Umbilical cord (tissue), 2 donors: ENCODE measurements around the gene MAGEA3. TPM values are rescaled to one million over a fixed set of nuclear protein-coding genes. Genes with fewer than 3 reads are reported as not detected.
"Not testable (repeated sequence)": the region's sequence is repeated elsewhere in the genome, so short reads cannot be mapped to it uniquely, and the experiment has no call there.

ENCODE experiments used
- DNase-seq: peaks from one replicate; pipeline ENCODE4 v3.0.0-alpha.2; 2015; ENCODE audit warnings: low spot score
- total RNA-seq: library from RNA; depleted of rRNA; stranded (reverse); fragments of >200 nt; gene quantifications from one replicate; pipeline ENCODE4 v1.2.3, GENCODE V29; 2014; ENCODE audit warnings: low replicate concordance; ENCODE audit not compliant: insufficient read depth

Gene MAGEA3
- total RNA-seq, 1 donor from 2014 or later: 1.2 TPM

DNA sequence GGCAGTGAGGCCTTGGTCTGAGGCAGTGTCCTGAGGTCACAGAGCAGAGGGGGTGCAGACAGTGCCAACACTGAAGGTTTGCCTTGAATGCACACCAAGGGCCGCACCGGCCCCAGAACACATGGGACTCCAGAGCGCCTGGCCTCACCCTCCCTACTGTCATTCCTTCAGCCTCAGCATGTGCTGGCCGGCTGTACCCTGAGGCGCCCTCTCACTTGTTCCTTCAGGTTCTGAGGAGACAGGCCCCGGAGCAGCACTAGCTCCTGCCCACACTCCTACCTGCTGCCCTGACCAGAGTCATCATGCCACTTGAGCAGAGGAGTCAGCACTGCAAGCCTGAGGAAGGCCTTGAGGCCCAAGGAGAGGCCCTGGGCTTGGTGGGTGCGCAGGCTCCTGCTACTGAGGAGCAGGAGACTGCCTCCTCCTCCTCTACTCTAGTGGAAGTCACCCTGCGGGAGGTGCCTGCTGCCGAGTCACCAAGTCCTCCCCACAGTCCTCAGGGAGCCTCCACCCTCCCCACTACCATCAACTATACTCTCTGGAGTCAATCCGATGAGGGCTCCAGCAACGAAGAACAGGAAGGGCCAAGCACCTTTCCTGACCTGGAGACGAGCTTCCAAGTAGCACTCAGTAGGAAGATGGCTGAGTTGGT is 37.4 kb downstream of the MAGEA3 start:
- no peak for DNase-seq

DNA sequence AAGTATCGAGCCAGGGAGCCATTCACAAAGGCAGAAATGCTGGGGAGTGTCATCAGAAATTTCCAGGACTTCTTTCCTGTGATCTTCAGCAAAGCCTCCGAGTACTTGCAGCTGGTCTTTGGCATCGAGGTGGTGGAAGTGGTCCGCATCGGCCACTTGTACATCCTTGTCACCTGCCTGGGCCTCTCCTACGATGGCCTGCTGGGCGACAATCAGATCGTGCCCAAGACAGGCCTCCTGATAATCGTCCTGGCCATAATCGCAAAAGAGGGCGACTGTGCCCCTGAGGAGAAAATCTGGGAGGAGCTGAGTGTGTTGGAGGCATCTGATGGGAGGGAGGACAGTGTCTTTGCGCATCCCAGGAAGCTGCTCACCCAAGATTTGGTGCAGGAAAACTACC is 37.9 kb downstream of the MAGEA3 start:
- not testable (repeated sequence) for DNase-seq

GRCh38 chrX:152738560-152738959 is 40.0 kb downstream of the MAGEA3 start:
- DNase-seq: no peak

Other genes with a start within 250 kb of the MAGEA3 start
- 3.4 TPM for gene GABRA3, start 247.5 kb upstream of the MAGEA3 start, total RNA-seq
- gene GABRQ, start 60.9 kb upstream of the MAGEA3 start, total RNA-seq: 0.96 TPM
- not detected for gene CSAG2, start 10.5 kb downstream of the MAGEA3 start, total RNA-seq
- gene MAGEA2B, start 15.8 kb downstream of the MAGEA3 start, total RNA-seq: not detected
- gene CSAG1, start 34.9 kb downstream of the MAGEA3 start, total RNA-seq: 2.6 TPM
- not detected for gene MAGEA12, start 35.0 kb downstream of the MAGEA3 start, total RNA-seq
- gene MAGEA2, start 55.0 kb downstream of the MAGEA3 start, total RNA-seq: 0.24 TPM
- not detected for gene CSAG3, start 60.4 kb downstream of the MAGEA3 start, total RNA-seq
- not detected for gene MAGEA6, start 70.9 kb downstream of the MAGEA3 start, total RNA-seq
- gene CETN2, start 132.0 kb downstream of the MAGEA3 start, total RNA-seq: 32.3 TPM
- 3.1 TPM for gene NSDHL, start 132.3 kb downstream of the MAGEA3 start, total RNA-seq
- 25.3 TPM for gene ZNF185, start 199.3 kb downstream of the MAGEA3 start, total RNA-seq